ENCODE data around the gene DCTN3.
A peak's percentile ranks its signal among the peaks of the same experiment; 100 is the strongest.
"Not testable (repeated sequence)": the region's sequence is repeated elsewhere in the genome, so short reads cannot be mapped to it uniquely, and the experiment has no call there.

The DCTN3 gene

DNA sequence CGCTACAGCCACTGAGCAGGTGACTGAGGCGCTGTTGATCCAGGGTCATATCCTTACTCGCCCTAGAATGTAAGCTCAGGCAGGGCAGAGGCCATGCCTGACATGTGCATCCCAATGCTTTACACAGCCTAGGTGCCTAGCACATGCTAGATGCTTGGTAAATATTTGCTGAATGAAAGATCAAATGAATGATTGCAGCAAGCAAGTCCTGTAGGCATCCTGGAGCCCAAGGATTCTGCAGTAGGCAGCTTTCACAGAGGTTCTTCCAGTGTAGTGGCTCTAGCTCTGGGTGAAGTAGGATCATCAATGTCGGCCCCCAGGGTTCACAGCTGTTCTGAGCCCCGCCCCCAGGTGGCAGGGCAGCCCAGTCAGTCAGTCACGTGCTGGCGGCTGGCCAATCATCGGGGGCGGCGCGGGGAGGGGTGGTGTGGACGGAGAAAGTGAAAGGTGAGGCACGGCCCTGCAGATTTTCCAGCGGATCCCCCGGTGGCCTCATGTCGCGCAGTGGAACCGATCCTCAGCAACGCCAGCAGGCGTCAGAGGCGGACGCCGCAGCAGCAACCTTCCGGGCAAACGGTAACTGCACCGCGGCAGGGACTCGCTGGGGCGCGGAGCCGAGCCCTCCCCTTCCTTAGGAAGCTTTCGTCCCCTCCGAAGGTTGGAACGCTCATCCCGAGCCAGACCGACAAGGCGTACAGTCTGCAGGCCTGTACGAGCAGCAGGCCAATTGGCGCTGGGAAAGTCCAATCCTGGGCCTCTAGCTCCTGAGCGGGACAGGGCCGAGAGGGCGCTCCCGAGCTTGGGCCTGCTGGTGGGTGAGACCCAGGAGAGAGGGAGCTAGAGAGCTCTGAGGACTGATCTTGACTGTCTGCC, 26.2 kb upstream of the DCTN3 start, which contains the start of gene GALT:
TSS of gene GALT (plus strand) at position 465 of the 873 bp plus-strand sequence. CDS start at position 495, 30 bp downstream.
- FAIRE-seq, result peak; percentile 90

DNA sequence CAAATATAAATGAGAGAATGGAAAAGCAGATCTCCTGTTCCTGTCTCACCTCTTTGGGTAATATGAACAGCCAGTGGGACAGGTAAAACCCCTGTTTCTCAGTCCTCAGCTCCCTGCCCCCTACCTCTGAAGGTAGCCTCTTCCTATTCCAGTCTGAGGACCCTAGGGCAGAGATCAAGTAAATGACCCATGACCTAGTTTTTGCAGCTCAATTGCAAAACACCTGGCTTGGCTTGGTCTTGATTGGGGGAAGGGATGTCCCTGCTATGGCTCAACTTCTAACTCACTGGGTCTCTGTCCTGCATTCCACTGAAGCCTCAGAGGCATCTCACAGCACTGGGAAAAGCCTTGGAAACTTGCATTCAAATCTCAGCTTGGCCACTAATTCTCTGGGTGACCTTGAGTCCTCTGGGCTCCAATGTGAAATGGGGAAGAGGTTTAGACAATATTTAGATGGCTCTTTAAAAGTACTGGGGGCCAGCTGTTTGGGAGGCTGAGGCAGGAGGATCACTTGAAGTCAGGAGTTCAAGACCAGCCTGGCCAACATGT, 24.5 kb upstream of the DCTN3 start:
- FAIRE-seq, result no peak

DNA sequence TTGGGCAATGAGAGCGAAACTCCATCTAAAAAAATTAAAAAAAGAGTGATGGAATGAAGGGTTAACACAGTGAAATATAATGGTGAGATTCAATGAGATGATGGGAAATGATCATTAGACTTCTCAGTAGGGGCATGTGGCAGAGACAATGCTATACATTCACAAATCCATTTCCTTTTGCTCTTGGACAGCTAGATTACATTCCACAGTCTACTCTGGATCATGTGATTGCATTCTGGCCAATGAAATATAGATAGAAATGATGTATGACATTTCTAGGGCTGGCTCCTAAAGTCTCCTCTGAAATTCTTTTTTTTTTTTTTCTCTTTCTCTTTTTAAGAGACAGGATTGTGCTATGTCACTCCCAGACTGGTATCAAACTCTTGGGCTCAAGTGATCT, 22.4 kb upstream of the DCTN3 start:
- FAIRE-seq, result no peak

DNA sequence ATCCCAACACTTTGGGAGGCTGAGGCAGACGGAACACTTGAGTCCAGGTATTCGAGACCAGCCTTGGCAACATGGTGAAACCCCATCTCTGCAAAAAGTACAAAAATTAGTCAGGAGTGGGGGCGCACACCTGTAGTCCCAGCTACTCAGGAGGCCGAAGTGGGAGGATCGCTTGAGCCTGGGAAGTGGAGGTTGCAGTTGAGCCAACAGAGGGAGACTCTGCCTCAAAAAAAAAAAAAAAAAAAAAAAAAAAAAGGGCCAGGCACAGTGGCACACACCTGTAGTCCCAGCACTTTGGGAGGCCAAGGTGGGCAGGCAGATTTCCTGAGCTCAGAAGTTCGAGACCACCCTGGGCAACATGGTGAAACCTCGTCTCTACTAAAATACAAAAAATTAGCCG, 19.0 kb upstream of the DCTN3 start:
- FAIRE-seq, result not testable (repeated sequence)

DNA sequence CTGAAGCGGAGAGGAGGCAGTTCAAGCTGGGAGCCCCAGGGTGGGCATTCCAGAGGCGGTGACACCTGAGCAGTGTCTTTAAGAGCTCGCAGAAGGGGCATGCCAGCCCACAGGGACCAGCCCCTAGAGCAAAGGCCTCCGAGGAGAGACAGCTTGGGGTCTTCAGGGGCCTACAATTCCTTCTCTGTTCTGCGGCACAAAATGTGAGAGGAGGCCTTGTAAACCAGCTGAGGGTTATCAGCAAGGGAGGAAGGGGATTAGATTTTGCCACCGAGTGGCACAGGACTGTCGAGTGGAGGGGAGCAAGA, 17.8 kb upstream of the DCTN3 start:
- no peak for FAIRE-seq

DNA sequence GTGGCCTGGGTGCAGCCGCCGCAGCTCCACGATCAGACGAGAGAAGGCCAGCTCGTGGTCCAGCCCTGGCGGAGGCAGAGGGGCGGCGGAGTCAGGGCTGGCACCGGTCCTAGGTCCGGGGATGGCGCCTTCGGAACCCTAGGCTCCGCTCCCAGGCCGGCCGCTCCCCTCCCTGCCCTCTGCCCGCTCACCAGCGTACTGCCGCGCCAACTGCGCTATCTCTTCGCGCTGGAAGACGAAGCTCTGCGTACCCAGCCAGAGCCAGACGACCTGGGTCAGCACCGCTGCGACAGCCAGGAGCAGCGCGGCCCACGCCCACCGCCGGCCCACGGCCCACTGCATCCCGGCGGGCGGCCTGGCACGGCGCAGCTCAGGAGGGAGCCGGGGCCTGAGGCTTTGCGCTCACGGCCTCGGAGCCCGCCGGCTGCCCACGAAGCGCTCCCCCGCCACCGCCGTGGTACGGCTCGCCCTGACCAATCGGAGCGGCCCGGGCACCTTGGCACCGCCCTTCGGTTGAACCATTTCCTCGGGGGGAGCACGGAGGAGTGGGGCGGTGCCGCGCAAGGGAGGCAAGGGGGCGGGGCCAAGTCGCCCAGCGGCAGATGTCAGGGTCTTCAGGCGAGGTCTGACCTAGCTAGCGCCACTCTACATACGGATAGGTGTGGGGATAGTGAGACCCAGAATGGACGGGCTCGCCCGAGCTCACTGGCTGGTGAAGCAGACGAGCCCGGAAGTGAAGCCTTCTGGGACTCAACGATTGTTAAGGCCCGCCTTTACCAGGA, 17.3 kb upstream of the DCTN3 start, which contains the start of gene SIGMAR1:
TSS of gene SIGMAR1 (minus strand) at position 432 of the 782 bp plus-strand sequence. CDS start at position 342, 90 bp downstream.
- FAIRE-seq, result peak; percentile 83

DNA sequence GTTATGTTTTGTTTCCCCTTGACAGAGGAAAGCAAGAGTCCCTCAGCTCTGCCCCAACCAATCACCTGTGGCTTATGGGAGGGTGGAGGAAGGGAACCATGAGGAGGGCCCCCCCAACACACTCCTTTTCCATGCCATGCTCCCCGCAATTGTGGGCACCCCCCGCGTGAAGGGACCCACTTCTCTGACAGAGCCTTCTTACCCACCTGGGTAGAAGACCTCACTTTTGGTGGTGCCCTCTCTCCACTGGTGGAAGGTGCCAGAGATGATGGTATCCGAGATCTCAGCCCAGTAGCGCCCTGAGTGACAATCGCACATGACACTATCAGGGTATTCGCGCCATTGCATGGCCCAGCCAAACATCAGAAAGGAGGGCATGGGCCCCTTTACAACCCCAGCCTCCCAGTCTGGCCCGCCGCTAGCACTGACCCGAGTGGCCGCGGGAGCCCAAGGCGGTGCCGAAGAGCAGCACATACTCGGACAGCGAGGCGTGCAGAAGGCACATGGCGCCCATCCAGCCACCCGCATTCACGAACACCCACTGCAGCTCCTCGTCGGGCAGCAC, 16.6 kb upstream of the DCTN3 start:
- FAIRE-seq, result no peak

DNA sequence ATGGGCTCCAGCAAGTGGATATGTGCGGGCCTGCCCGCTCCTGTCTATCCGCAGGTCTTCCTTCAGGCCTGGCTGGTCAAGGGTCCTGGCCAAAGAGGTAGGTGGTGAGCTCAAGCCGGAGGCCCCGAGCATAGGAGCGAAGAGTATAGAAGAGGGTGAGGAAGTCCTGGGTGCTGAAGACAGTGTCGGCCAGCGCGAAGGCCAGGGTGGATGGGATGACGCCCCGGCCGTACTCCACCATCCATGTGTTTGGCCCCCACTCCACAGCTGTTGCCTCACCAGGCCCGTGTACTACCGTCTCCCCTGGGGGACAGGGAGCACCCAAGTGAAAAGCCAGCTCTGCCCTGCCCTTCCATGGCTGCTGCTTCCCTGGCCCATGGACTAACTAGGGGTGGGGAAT, 15.3 kb upstream of the DCTN3 start:
- FAIRE-seq, result no peak

DNA sequence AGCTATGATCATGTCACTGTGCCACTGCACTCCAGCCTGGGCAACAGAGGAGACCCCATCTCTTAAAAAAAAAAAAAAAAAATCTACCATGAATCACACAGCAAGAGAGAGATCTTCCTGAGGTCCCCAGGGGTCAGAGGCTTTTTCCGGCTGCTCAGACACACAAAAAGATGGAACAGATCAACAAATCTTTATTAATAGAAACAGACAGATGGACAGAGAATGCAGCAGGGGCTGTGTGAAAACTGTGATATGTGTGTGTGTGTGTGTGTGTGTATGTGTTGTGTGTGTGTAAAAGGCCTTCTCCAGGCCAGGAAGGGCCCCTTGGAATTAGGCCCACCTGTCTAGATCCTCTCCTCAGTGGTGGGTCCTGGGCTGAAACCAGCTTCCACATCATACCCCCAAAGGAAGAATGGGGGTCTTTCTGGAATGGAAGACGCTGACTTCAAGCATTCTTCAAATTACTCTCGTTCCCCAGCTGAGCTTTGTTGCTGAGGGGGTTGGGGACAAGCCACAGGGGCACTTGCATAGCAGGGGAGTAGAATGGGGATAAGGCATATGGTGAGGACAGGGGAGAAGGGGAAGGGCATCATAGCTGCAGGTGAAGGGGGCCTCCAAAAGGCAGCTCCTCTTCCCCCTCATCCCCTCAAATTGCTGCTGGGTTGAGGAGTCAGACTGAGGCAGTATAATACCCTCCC, 14.4 kb upstream of the DCTN3 start:
- no peak for FAIRE-seq

DNA sequence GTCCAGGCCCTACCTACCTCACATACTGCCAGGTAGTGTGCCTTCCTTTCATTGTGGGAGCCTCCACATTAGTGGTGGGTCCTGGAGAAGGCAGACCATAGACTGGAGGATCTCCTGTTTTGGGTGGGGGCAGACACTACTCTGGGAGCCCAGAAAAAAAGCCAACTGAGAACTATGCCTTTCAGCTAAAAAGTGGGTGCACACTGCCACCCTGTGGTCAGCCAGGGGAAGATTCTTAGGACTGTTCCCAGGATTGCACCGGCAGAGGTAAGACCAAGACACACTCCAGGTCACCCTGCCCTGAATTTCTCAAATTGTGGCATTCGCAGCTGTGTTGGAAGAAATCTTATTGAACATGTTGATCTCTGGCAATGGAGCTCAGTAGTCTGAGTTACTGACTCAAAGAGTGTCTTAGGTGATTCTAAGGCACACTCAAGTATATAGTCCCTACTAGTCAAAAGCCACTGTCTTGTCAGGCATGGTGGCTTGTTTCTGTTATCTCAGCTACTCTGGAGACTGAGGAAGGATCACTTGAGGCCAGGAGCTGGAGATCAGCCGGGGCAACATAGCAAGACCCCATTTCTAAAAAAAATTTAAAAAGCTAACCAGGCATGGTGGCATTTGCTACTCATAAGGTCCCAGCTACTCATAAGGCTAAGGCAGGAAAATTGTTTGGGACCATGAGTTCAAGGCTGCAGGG, 13.7 kb upstream of the DCTN3 start:
- peak; percentile 93 for FAIRE-seq

DNA sequence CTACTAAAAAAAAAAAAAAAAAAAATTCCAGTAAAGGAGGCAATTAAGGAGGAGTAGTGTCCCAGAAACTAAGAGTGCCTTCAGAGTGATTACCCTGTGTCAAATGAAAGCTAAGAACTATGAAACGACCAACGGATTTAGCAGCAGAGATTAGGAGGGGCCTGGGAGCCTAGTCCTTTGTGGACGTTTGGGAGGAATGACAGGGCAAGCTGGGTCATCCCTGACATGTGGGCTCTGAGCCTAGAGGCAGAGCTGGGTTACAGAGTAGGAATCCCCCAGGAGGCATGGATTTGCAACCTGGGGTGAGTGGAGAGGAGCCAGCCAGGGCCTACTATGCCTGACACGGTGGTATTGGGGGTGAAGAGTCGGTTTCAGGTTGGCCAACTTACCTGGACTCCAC, 12.9 kb upstream of the DCTN3 start:
- FAIRE-seq, result no peak

DNA sequence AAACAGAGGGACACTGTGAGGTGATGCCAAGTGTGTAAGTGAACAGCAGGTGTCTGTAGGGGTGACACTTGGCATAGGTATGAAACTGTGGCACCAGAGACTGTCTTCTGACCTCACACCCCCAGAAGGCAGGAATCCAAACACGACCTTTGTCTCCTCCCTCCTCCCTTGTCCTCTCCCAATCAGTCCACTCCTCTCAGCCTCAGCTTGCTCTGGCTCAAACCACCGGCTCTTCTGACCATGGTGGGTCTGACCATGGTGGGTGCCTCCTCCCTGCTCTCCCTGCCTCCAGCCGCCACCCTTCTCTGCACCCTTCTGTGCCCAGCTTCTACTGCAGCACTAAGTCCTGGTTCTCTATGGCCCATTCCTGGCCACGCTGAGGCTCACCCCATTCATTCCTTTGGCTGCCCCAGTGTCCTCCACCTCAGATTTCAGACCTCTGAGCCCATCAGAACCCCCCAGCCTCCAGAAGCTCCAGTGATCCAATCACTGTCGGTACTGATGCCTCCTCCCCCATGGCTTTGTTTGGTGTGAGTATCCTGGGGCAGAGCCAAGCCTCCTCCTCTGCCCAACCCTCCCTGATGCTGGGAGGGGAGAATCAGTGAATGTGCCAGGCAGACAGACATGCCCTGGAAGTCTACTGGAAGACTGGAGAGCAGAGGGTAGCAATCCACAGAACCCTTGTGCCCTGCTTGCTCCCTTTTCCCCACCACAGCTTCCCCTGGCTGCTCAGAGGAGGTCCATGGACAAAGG, 10.3 kb upstream of the DCTN3 start:
- FAIRE-seq, result no peak

DNA sequence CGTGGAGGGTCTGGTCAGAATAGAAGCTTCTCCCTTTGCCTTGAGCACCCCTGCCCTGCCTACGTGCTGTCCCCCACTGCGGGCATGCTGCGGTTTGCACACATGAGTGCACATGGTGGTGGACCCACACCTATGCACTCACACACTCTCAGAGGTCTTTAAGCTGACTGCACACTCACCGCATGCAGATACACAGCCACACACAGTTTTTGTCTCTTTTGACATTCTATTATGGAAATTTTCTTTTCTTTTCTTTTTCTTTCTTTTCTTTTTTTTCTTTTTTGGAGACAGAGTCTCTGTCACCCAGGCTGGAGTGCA, 9.2 kb upstream of the DCTN3 start:
- no peak for FAIRE-seq

DNA sequence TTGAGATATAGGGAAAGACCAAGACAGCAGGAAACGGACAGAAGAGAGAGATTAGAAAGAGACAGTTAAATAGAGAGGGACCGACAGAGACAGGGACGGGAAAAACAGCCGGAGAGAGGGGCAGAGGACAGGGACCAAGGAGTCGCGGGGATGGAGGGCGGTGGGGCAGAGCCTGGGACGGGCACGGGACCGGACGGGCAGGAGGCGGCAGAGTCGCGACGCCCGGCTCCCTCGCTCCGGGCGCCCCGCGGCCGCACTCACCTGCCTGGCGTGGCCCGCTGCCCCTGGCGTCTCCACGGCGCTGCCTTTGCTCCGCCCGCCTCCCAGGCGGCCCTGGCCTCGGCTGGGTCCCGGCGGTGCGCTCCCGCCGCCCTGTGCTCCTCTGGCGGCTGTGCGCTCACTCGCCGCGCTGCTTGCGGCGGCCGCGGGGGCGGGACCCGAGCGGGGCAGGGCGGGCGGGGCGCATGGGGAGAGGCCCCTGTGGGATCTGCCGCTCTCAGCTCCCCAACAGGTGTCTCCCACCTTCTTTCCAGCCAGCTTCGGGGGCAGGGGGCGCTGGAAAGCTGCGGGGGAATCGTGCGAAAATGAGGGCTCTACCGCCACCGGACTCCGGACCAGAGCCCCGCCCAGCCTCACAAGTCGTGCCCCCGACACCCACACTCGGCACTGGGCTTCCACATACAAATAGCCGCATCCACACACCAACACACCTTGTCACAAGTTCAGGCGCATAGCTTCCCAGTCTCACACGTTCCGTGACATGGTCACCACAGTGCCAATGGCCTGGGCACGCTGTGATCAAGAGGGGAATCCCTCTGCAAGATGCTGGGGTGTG, 8.6 kb upstream of the DCTN3 start, which contains the start of gene ARID3C:
TSS of gene ARID3C (minus strand) at position 411 of the 835 bp plus-strand sequence. CDS start 1,052 bp downstream, outside the sequence.
- no peak for FAIRE-seq

DNA sequence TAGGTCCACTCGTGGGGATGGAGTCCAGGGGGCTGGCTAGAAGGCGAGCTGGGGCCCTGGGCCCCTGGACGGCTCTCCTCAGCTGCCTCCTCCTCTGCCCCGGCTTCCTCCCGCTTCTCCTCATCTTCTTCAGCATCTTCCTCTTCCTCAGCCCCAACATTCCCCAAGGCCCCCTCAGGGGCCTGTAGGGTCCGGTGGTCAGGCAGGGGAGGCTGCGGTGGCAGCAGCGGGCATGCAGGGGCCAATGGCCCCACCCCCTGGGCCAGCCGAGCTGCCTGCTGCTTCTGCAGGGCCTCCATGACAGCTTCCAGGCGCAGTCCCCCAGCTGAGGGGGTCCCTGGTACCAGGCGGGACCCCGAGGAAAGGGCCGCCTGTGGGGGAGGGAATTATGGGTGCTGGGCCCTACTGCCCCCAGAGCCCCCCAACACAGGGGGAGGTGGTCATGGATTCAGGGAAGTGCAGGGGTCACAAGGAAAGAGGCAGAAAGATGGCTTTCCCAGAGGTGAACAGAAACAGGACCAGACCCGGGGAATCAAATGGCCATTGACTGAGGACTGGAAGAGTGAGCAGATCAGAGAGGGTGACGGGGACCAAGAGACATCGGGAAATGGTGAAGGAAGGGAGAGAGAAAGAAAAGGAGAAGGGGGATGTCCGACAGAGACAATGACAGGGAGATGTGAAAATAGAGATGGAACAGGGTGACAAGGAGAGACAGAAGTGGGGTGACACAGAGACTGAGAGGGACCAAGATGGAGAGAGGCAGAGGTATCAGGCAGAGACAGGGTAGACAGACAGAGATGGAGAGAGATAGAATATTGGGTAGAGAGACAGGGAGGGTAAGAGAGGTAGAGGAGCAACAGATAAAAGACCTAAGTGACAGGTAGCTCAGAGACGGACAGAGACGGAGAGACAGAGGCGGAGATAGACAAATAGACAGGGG, 7.7 kb upstream of the DCTN3 start:
- FAIRE-seq, result no peak

DNA sequence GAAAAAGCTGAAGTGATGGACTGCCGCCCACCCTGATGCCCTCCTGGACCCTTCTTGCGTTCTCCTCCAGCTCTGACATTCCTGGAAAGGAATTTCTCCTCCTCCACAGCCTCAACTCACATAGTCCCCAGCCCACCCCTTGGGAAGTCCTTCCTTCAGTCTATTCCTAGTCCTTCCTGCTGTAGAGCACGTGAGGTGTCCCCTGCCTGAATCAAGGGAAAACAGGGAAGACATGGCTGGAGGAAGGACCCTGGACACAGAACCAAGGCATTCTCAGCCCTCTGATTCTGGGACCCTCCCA, 4.8 kb upstream of the DCTN3 start:
- no peak for FAIRE-seq

DNA sequence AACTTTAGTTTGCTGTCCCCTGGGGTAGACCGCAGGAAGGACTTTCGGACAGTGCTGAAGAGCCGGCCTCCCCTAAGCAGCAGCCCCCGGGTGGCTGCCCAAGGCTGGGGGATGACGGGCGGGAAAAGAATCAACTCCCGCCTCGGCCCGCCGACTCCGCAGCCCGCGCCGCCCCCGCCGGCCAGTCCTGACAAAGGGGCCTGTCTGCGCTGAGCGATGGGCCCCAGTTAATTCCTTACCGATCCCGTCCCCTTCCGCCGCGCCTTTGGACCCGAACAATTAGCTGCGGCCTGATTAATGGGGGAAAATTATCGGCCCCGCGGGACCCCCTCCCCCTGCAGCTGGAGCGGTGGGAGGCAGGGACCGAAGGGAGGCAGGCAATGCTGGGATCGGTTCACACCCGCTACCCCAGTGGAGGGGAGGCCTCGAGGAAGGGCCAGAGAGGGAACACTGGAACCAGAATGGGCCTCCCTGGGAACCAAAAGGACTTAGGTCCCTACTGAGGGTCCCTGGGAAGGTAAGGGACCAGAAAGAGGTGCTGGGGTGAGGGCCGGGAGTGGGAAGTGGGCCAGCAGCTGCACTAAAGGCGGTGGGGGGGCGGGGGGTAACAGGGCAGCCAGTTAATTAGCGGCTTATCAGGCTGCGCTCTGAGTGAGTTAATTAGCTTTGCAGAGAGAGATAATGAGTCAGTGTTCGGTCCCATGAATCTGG, 4.3 kb upstream of the DCTN3 start:
- no peak for FAIRE-seq

DNA sequence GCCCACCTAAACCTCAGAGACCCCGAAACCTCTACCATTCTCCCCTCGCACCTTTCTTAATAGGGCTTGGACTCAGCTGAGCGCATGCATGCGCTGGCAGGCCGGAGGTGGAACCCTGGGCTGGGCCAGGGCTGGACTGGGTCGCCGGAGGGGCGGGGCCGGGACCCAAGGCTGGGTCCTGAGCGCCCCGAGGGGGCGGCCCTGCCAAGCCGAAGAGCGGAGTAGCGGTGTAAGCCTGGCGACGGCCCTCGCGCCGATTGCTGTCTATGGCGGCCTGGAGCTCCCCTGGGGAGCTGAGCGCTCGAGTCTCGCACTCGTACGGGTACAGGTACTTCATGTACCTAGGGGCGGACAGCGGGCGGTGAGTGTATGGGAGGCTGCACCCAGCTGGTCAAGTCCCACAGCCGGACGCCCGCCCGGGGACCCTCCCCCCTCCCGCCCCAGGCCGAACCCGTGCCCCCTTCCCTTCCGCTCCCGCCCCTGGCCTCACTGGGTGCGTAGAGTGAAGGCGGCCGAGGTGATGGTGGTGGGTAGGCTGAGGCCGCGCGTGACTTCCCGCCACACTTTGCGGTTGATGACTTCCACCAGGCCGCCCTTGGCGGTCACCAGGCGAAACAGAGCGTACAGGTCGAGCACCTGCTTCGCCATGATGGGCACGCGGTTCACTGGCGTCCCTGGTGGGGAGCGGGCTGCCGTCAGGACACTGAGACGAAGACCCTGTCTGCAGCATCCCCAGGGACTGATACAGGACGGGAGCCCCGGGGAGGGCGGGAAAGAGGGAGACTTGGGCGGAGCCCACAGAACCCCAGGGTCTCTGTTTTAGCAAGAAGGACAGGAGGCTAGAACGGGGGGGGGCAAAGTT, 3.3 kb upstream of the DCTN3 start:
- no peak for FAIRE-seq

All from G401.6 (cell line).